SK-N-DZ (cell line): ENCODE data around the gene PSMA4.
"Not testable (repeated sequence)": the region's sequence is repeated elsewhere in the genome, so short reads cannot be mapped to it uniquely, and the experiment has no call there.

Experiments
- DNase-seq: peaks from one replicate; pipeline ENCODE4 v3.0.0-alpha.2; 2015; ENCODE audit warnings: low spot score
- small RNA-seq, 2 experiments: library from RNA; depleted of rRNA; stranded (forward); fragments of <200 nt; gene quantifications; one replicate each; pipeline ENCODE3, GENCODE V24; 2014

PSMA4 gene

GRCh38 chr15:78551902-78552301 lies 11.7 kb downstream of the PSMA4 start:
- no peak for DNase-seq

DNA sequence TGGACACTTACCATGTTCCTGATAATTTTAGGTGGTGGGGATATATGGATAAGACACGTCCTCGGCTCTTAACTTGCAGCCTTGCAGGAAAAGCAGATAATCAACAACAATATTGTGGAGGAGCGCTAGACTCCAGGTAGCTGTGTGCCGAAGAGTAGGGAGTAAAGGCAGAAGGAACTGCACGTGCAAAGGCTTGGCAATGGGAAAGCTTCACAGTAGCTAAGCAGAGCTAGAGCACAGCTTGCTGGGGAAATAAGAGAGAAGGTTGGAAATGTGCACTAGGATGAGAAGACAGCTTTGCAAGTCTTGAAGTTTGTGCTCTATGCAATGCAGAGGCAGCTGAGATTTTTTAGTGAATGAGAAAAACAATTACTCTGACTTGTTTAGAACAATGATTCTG lies 12.4 kb downstream of the PSMA4 start:
- no peak for DNase-seq

GRCh38 chr15:78560201-78560600 lies 20.0 kb downstream of the PSMA4 start:
- DNase-seq, result not testable (repeated sequence)

GRCh38 chr15:78561490-78561889 lies 21.2 kb downstream of the PSMA4 start:
- DNase-seq, result no peak

- DNase-seq, result no peak
Observed at GRCh38 chr15:78563092-78563491, 22.8 kb downstream of the PSMA4 start.

- no peak for DNase-seq
Observed at GRCh38 chr15:78564743-78565096, 24.5 kb downstream of the PSMA4 start.

- peak; percentile 95 for DNase-seq
Observed at GRCh38 chr15:78565097-78565950, 25.1 kb downstream of the PSMA4 start, which contains the start of gene CHRNA5. Gene CHRNA5, plus strand, starts transcription at chr15:78565520. Its CDS starts 200 bp downstream, at chr15:78565720.

- DNase-seq, result peak; percentile 62
Observed at GRCh38 chr15:78565951-78566774, 25.9 kb downstream of the PSMA4 start.

GRCh38 chr15:78567531-78567930 lies 27.3 kb downstream of the PSMA4 start:
- DNase-seq, result no peak

GRCh38 chr15:78570710-78571109 lies 30.5 kb downstream of the PSMA4 start:
- DNase-seq, result no peak

GRCh38 chr15:78571382-78571781 lies 31.1 kb downstream of the PSMA4 start:
- no peak for DNase-seq

DNA sequence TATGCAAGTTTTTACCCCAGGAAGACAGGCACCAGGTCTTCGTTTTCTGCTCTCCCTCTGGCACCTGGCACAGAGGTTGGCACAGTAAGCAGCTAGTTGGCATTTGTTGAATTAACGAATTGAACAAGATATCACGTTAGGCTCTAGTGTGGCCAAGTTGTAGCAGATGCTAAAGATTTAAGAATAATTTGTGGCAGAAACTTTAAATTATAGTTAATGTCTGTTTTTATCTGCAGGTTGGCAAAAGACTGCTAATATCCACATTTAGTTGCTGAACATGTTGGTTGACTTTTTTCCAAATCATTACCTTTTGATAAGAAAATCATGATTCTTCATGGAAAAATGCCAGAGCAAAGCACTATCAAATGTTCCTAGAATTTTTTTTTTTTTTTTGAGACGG lies 33.2 kb downstream of the PSMA4 start:
- DNase-seq, result no peak

- DNase-seq, result no peak
Observed at GRCh38 chr15:78574944-78575343, 34.7 kb downstream of the PSMA4 start.

GRCh38 chr15:78597583-78597982 lies 57.3 kb downstream of the PSMA4 start:
- no peak for DNase-seq

GRCh38 chr15:78598348-78598747 lies 58.1 kb downstream of the PSMA4 start:
- no peak for DNase-seq

DNA sequence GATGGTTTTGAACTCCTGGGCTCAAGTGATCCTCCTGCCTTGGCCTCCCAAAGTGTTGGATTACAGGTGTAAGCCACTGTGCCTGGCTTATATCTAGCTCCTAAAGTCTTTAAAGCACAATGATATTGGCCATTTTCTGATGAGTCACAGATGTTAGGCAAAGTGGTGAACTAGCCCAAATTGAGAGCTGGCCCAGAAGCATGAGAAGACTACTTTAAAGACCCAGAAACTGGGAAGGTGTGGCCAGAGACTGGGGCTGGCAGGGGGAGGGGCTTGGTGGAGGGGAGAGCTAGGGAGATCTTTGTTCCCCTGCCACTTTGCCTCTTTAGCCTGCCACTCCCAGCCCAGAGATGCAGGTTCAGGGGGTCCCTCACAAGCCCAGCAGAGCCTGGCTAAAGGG lies 58.9 kb downstream of the PSMA4 start:
- DNase-seq, result peak; percentile 5

Small RNA genes lying within 50 kb of the gene (small RNA-seq; reads per million reads assigned to genes)
- 0 reads per million in 2 experiments for gene AC067863.2
